HCT116 (cell line): ENCODE measurements around the gene SYNC. TPM values are rescaled to one million over a fixed set of nuclear protein-coding genes. Genes with fewer than 3 reads are reported as not detected.

Experiments used
- ATAC-seq: fragments of 200-7000 bp; cut with Tn5 transposase; 2 replicates; pipeline ENCODE4 v1.9.1; 2020; ENCODE audit warnings: mild to moderate bottlenecking, moderate library complexity
- BruUV-seq: library from RNA; stranded (reverse); fragments of 400-500 nt; replicated peaks from 2 replicates; lab custom pipeline; 2021; lab: Mats Ljungman, UMichigan
- CTCF ChIA-PET: fragments of 300-600 bp; sonication (Branson Sonifier 250); formaldehyde crosslinking; loops from one replicate; lab custom pipeline; 2021; ENCODE audit warnings: antibody characterized with exemption; lab: Charles Lee
- POLR2A ChIA-PET: fragments of 300-600, 350-600 bp; sonication (Branson Sonifier 250); formaldehyde crosslinking; loops from one replicate; lab custom pipeline; 2021; ENCODE audit warnings: antibody characterized with exemption; lab: Charles Lee
- RAD21 ChIA-PET, 2 experiments: fragments of 300-600 bp; sonication (Branson Sonifier 250); formaldehyde crosslinking; loops; one replicate each; lab custom pipeline; 2023; ENCODE audit warnings: low total read pairs in 2 of 2; ENCODE audit not compliant: uncharacterized antibody in 2 of 2, unreplicated experiment in 2 of 2, low non-redundant PET in 1 of 2; lab: Charles Lee
- DNase-seq: peaks from one replicate; pipeline ENCODE4 v3.0.0-alpha.2; 2010; ENCODE audit warnings: low read depth, low spot score
- H2AFZ ChIP-seq: fragments of 200-600 bp; shearing (Covaris generic), sonication (generic); 2 replicates; pipeline ENCODE4 v1.6.1; 2017; ENCODE audit warnings: low read depth, mixed run types, mixed read lengths, antibody characterized with exemption, low read length; ENCODE audit not compliant: poor library complexity, severe bottlenecking
- H3K27ac ChIP-seq: 2 replicates; pipeline ENCODE4 v1.5.1; 2012; ENCODE audit warnings: low read depth, low read length
- H3K27me3 ChIP-seq: fragments of 200-600 bp; sonication (generic); 2 replicates; pipeline ENCODE4 v1.6.1; 2016; ENCODE audit warnings: mixed run types, low read length, mixed read lengths; ENCODE audit not compliant: insufficient read depth
- H3K36me3 ChIP-seq, 2 experiments: fragments of 200-500 bp in 1 of 2; fragments of 200-600 bp in 1 of 2; sonication (Bioruptor generic) in 1 of 2; sonication (generic) in 1 of 2; 2 replicates each; pipeline versions ENCODE4 v1.5.1 to v1.6.1; 2014 to 2016; ENCODE audit warnings: low read length in 2 of 2, inconsistent platforms in 1 of 2, mixed read lengths in 1 of 2, mixed run types in 1 of 2; ENCODE audit not compliant: insufficient read depth in 2 of 2, control insufficient read depth in 1 of 2
- H3K4me1 ChIP-seq, 2 experiments: fragments of 200-600 bp in 1 of 2; sonication (generic) in 1 of 2; 2 replicates each; pipeline versions ENCODE4 v1.5.1 to v1.6.1; 2012 to 2017; ENCODE audit warnings: low read length in 2 of 2, inconsistent platforms in 1 of 2, mild to moderate bottlenecking in 1 of 2, mixed read lengths in 1 of 2, mixed run types in 1 of 2, moderate library complexity in 1 of 2; ENCODE audit not compliant: insufficient read depth in 2 of 2, control insufficient read depth in 1 of 2
- H3K4me2 ChIP-seq: fragments of 200-600 bp; sonication (generic); 2 replicates; pipeline ENCODE4 v1.6.1; 2017; ENCODE audit warnings: mixed run types, low read length, mixed read lengths
- H3K4me3 ChIP-seq, 2 experiments: fragments of 200-600 bp in 1 of 2; sonication (generic) in 1 of 2; replicated peaks in 1 of 2; 2 replicates each; pipeline ENCODE4 v1.5.1; 2011 to 2016; ENCODE audit warnings: low read length in 2 of 2, control low read depth in 1 of 2, low read depth in 1 of 2, mild to moderate bottlenecking in 1 of 2, mixed read lengths in 1 of 2, mixed run types in 1 of 2
- H3K79me2 ChIP-seq: fragments of 200-600 bp; sonication (generic); 2 replicates; pipeline ENCODE4 v1.6.1; 2017; ENCODE audit warnings: mild to moderate bottlenecking, mixed run types, low read length, moderate library complexity, mixed read lengths; ENCODE audit not compliant: insufficient read depth
- H3K9ac ChIP-seq: fragments of 200-600 bp; sonication (generic); 2 replicates; pipeline ENCODE4 v1.6.1; 2016; ENCODE audit warnings: low read length, mixed read lengths
- H3K9me2 ChIP-seq: fragments of 200-600 bp; sonication (generic), shearing (Covaris generic); 2 replicates; pipeline ENCODE4 v1.6.1; 2017; ENCODE audit warnings: mixed run types, mild to moderate bottlenecking, moderate library complexity; ENCODE audit not compliant: insufficient read depth
- H3K9me3 ChIP-seq, 2 experiments: fragments of 200-500 bp in 1 of 2; fragments of 200-600 bp in 1 of 2; sonication (Bioruptor generic) in 1 of 2; sonication (generic) in 1 of 2; 2 replicates each; pipeline ENCODE4 v1.6.1; 2014 to 2017; ENCODE audit warnings: low read length in 2 of 2, mixed read lengths in 2 of 2, inconsistent platforms in 1 of 2, low read depth in 1 of 2, mild to moderate bottlenecking in 1 of 2, mixed run types in 1 of 2, moderate library complexity in 1 of 2; ENCODE audit not compliant: control insufficient read depth in 1 of 2, insufficient read depth in 1 of 2
- H4K20me1 ChIP-seq: fragments of 200-600 bp; sonication (generic), shearing (Covaris generic); 2 replicates; pipeline ENCODE4 v1.6.1; 2017; ENCODE audit warnings: mixed run types, mild to moderate bottlenecking, moderate library complexity; ENCODE audit not compliant: insufficient read depth
- CBX3 ChIP-seq: IDR thresholded peaks from 2 replicates; pipeline ENCODE4 v1.6.1; 2012; ENCODE audit warnings: low read depth
- CEBPB ChIP-seq: IDR thresholded peaks from 2 replicates; pipeline ENCODE4 v1.6.1; 2012; ENCODE audit warnings: low read depth
- CTCF ChIP-seq, 3 experiments: fragments of 200-600 bp in 1 of 3; sonication (generic) in 1 of 3; IDR thresholded peaks in 2 of 3; conservative IDR thresholded peaks in 1 of 3; 2 replicates each; pipeline ENCODE4 v1.5.1; 2012 to 2017; ENCODE audit warnings: low read depth in 2 of 3, low read length in 2 of 3, antibody characterized with exemption in 1 of 3, borderline replicate concordance in 1 of 3, control low read depth in 1 of 3, mild to moderate bottlenecking in 1 of 3, mixed read lengths in 1 of 3, mixed run types in 1 of 3, moderate library complexity in 1 of 3; ENCODE audit not compliant: insufficient read depth in 1 of 3
- EGR1 ChIP-seq: IDR thresholded peaks from 2 replicates; pipeline ENCODE4 v1.6.1; 2012; ENCODE audit warnings: low read depth
- EZH2 ChIP-seq: fragments of 200-600 bp; sonication (generic); IDR thresholded peaks from 2 replicates; pipeline ENCODE4 v1.6.1; 2017; ENCODE audit warnings: antibody characterized with exemption, mixed run types
- FOSL1 ChIP-seq: IDR thresholded peaks from 2 replicates; pipeline ENCODE4 v1.6.1; 2012; ENCODE audit warnings: low read depth
- JUND ChIP-seq: IDR thresholded peaks from 2 replicates; pipeline ENCODE4 v1.6.1; 2012
- MAX ChIP-seq: IDR thresholded peaks from 2 replicates; pipeline ENCODE4 v1.6.1; 2012
- POLR2A ChIP-seq: IDR thresholded peaks from 2 replicates; pipeline ENCODE4 v1.7.0; 2011; ENCODE audit warnings: borderline replicate concordance; ENCODE audit not compliant: insufficient read depth, insufficient read length; ENCODE audit errors: extremely low read depth
- REST ChIP-seq: IDR thresholded peaks from 2 replicates; pipeline ENCODE4 v1.6.1; 2012; ENCODE audit warnings: low read depth
- SIN3A ChIP-seq: IDR thresholded peaks from 2 replicates; pipeline ENCODE4 v1.6.1; 2012; ENCODE audit warnings: low read depth
- SP1 ChIP-seq: IDR thresholded peaks from 2 replicates; pipeline ENCODE4 v1.6.1; 2012; ENCODE audit warnings: low read depth
- TCF7L2 ChIP-seq: IDR thresholded peaks from 2 replicates; pipeline ENCODE4 v1.7.0; 2011; ENCODE audit warnings: borderline replicate concordance, inconsistent platforms; ENCODE audit not compliant: insufficient read depth, insufficient read length; ENCODE audit errors: extremely low read depth
- ZBTB33 ChIP-seq: IDR thresholded peaks from 2 replicates; pipeline ENCODE4 v1.6.1; 2011; ENCODE audit warnings: mild to moderate bottlenecking, low read length, moderate library complexity; ENCODE audit not compliant: insufficient replicate concordance; ENCODE audit errors: extremely low read depth
- ZFX ChIP-seq: fragments of 450-650 bp; IDR thresholded peaks from 2 replicates; pipeline ENCODE4 v1.6.1; 2017
- ZNF274 ChIP-seq: fragments of 200-500 bp; sonication (Bioruptor generic); IDR thresholded peaks from 2 replicates; pipeline ENCODE4 v1.6.1; 2014; ENCODE audit warnings: mild to moderate bottlenecking, low read depth, low read length, inconsistent platforms
- intact Hi-C: fragments of 100-400 bp; cut with micrococcal nuclease; formaldehyde crosslinking; loops from 2 replicates; pipeline ENCODE4 v1.10.0; 2022
- total RNA-seq: library from RNA; stranded (reverse); gene quantifications from one replicate; pipeline ENCODE4 v1.2.1, GENCODE V29; 2021; ENCODE audit not compliant: unreplicated experiment

The SYNC gene
- total RNA-seq, 1 experiment from 2014 or later = 1.3 TPM

- no peak for TF ChIP-seq MAX
- no peak for TF ChIP-seq CTCF (IDR thresholded peaks at IDR 0.05 in 2 of 3, conservative IDR thresholded peaks at IDR 0.05 in 1 of 3; ENCODE audit: borderline replicate concordance in 1 of 3, insufficient read depth in 1 of 3, low read depth in 2 of 3, low read length in 2 of 3)
- TF ChIP-seq POLR2A = no peak
- no peak for TF ChIP-seq CEBPB
- no peak for TF ChIP-seq EZH2
- TF ChIP-seq EGR1 = no peak
Measured at GRCh38 chr1:32727876-32728275, 25.3 kb upstream of the SYNC start (continued).

- H3K4me2 ChIP-seq = peak overlapping the region; percentile 84
- no peak; the same call in 1 of the 2 replicates for ATAC-seq
- H4K20me1 ChIP-seq = no peaks in the 10 kb centered on the region
- no peaks in the 10 kb centered on the region for H3K9me2 ChIP-seq
- POLR2A ChIA-PET = interaction anchor here (1.3 to 1.6 kb wide), 3 partner anchors 9 to 33 kb away, joined by 4 to 11 read pairs (median 4); no protein-coding TSS in a partner anchor
- H3K79me2 ChIP-seq = no peaks in the 10 kb centered on the region
- H2AFZ ChIP-seq = no peak overlapping the region
- intact Hi-C loops = no loop called here
- H3K4me1 ChIP-seq = peaks cover 26 to 48% of the 10 kb centered on the region in 2 experiments
- H3K4me3 ChIP-seq = peak overlapping the region in 1 of 2 experiments; percentile 54; a peak in 2 of 4 replicates
- CTCF ChIA-PET = interaction anchor here (1.3 to 2.9 kb wide), 2 partner anchors 13 to 205 kb away, joined by 4 to 10 read pairs; no protein-coding TSS in a partner anchor
- no peaks in the 10 kb centered on the region for H3K27me3 ChIP-seq
- H3K9me3 ChIP-seq = no peaks in the 10 kb centered on the region
- peak overlapping the region; percentile 54 for H3K27ac ChIP-seq
- RAD21 ChIA-PET = no interaction called here
- no peak for DNase-seq
- TSS peak; percentile 64 for BruUV-seq
- TF ChIP-seq REST (no peak), ZNF274 (no peak), TCF7L2 (no peak), SIN3A (no peak), ZBTB33 (no peak), JUND (no peak), EZH2 (no peak), CBX3 (no peak), ZFX (no peak), MAX (no peak), SP1 (no peak), FOSL1 (no peak)
- peak overlapping the region; percentile 57 for H3K9ac ChIP-seq
- H3K36me3 ChIP-seq = no peaks in the 10 kb centered on the region
Measured at GRCh38 chr1:32725615-32725982, 23.0 kb upstream of the SYNC start.
